HEK293T (cell line): Measurements from ENCODE around the gene SNRPA.

ENCODE experiments used
- CTCF ChIA-PET: fragments of 350-600 bp; formaldehyde crosslinking; extraction: SDS; loops from one replicate; lab custom pipeline; 2021; ENCODE audit warnings: antibody characterized with exemption, inconsistent platforms; lab: Yijun Ruan, JAX
- POLR2A ChIA-PET: fragments of 350-600 bp; formaldehyde crosslinking; extraction: SDS; loops from one replicate; lab custom pipeline; 2020; ENCODE audit warnings: antibody characterized with exemption, inconsistent platforms; lab: Yijun Ruan, JAX
- DNase-seq: peaks from one replicate; pipeline ENCODE4 v3.0.0; 2012; ENCODE audit warnings: mixed read lengths; ENCODE audit errors: extremely low spot score
- ARNT ChIP-seq: fragments of 450-650 bp; IDR thresholded peaks from 2 replicates; pipeline ENCODE4 v1.6.1; 2017; ENCODE audit warnings: mild to moderate bottlenecking
- BHLHE40 ChIP-seq: fragments of 450-650 bp; IDR thresholded peaks from 2 replicates; pipeline ENCODE4 v1.6.1; 2016; ENCODE audit warnings: mild to moderate bottlenecking, moderate library complexity, borderline replicate concordance
- CTBP1 ChIP-seq: fragments of 450-650 bp; IDR thresholded peaks from 2 replicates; pipeline ENCODE4 v1.6.1; 2016; ENCODE audit warnings: borderline replicate concordance
- ELF4 ChIP-seq: fragments of 450-650 bp; IDR thresholded peaks from 2 replicates; pipeline ENCODE4 v1.6.1; 2017; ENCODE audit warnings: antibody characterized with exemption
- FOXA1 ChIP-seq: fragments of 450-650 bp; IDR thresholded peaks from 2 replicates; pipeline ENCODE4 v1.6.1; 2016; ENCODE audit warnings: mild to moderate bottlenecking
- FOXK2 ChIP-seq: fragments of 450-650 bp; IDR thresholded peaks from 2 replicates; pipeline ENCODE4 v1.6.1; 2016; ENCODE audit warnings: mild to moderate bottlenecking
- FOXM1 ChIP-seq: fragments of 450-650 bp; IDR thresholded peaks from 2 replicates; pipeline ENCODE4 v1.6.1; 2017; ENCODE audit warnings: mild to moderate bottlenecking, borderline replicate concordance
- HDGF ChIP-seq: fragments of 450-650 bp; IDR thresholded peaks from 2 replicates; pipeline ENCODE4 v1.6.1; 2017; ENCODE audit warnings: antibody characterized with exemption, borderline replicate concordance
- L3MBTL2 ChIP-seq: fragments of 450-650 bp; conservative IDR thresholded peaks from 2 replicates; pipeline ENCODE4 v1.6.1; 2016; ENCODE audit warnings: mild to moderate bottlenecking
- LEF1 ChIP-seq: fragments of 450-650 bp; IDR thresholded peaks from 2 replicates; pipeline ENCODE4 v1.6.1; 2017; ENCODE audit warnings: mild to moderate bottlenecking, borderline replicate concordance
- NFRKB ChIP-seq: fragments of 450-650 bp; IDR thresholded peaks from 2 replicates; pipeline ENCODE4 v1.6.1; 2016; ENCODE audit warnings: mild to moderate bottlenecking, moderate library complexity
- SP1 ChIP-seq: fragments of 450-650 bp; IDR thresholded peaks from 2 replicates; pipeline ENCODE4 v1.6.1; 2017
- SUZ12 ChIP-seq: fragments of 450-650 bp; IDR thresholded peaks from 2 replicates; pipeline ENCODE4 v1.6.1; 2016; ENCODE audit warnings: mild to moderate bottlenecking
- TARDBP ChIP-seq: fragments of 450-650 bp; IDR thresholded peaks from 2 replicates; pipeline ENCODE4 v1.6.1; 2016
- ZNF384 ChIP-seq: fragments of 450-650 bp; IDR thresholded peaks from 2 replicates; pipeline ENCODE4 v1.6.1; 2016
- TF ChIP-seq, protein P1 (sequence below): fragments of 450-650 bp; IDR thresholded peaks from 2 replicates; pipeline ENCODE4 v1.6.1; 2016

SNRPA gene

DNA sequence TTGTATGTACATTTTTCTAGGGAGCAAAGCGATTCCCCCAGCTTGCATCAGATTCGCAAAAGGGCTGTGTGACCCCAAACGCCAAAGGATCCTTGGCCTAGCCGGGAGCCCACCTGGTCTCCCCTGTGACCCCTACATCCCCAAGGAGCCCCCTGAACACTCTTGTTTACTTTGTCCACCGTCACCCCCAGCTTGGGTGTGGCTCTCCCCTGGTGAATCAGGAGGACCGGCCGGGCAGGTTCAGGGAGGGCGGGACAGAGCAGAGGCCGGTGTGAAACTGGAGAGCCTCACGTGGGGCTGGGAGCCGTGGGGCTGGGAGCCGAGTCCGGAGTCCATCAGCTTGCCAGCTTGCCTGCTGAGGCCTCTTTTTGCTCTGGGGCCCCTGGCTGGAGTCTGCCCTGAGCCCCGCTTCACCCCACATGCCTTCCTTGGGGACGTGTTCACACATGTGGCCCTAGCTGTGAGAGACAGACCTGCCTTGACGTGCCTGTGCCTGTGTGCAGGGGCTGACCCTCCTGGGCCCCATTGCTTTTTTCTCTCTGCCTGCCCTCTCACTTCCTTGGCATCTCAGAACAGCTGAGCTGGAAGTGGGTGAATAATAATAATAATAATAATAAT lies 32.1 kb upstream of the SNRPA start:
- no peak for DNase-seq
- no peak for TF ChIP-seq FOXA1
- TF ChIP-seq SUZ12, result no peak
- TF ChIP-seq L3MBTL2, result peak; percentile 39; the same call in 1 of the 2 replicates
- TF ChIP-seq NFRKB, result no peak
- no peak for TF ChIP-seq FOXM1
- no peak for TF ChIP-seq BHLHE40
- TF ChIP-seq HDGF, result no peak
- no peak for TF ChIP-seq LEF1
- POLR2A ChIA-PET, result interaction anchor here (0.8 to 1.1 kb wide), 2 partner anchors 32 to 56 kb away, joined by 3 to 7 read pairs; partner anchors contain the start of genes ACTMAP and SNRPA
- CTCF ChIA-PET, result no interaction called here

DNA sequence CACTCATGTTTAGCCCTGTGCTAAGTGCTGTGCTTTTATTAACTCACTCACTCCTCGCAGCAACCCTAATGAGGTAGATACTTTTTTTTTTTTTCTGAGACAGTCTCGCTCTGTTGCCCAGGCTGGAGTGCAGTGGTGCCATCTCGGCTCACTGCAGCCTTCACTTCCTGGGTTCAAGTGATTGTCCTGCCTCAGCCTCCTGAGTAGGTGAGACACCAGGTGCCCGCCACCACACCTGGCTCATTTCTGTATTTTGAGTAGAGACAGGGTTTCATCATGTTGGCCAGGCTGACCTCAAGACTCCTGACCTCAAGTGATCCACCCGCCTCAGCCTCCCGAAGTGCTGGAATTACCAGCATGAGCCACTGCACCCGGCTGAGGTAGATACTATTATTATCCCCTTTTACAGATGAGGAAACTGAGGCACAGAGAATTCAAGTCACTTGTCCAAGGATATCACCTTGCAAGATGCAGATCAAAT lies 31.5 kb upstream of the SNRPA start:
- POLR2A ChIA-PET, result interaction anchor here (0.8 to 1.1 kb wide), 2 partner anchors 31 to 56 kb away, joined by 3 to 7 read pairs; partner anchors contain the start of genes ACTMAP and SNRPA
- no peak for DNase-seq
- CTCF ChIA-PET, result no interaction called here
- TF ChIP-seq SP1 (no peak), TARDBP (no peak), ELF4 (no peak), FOXM1 (no peak)

DNA sequence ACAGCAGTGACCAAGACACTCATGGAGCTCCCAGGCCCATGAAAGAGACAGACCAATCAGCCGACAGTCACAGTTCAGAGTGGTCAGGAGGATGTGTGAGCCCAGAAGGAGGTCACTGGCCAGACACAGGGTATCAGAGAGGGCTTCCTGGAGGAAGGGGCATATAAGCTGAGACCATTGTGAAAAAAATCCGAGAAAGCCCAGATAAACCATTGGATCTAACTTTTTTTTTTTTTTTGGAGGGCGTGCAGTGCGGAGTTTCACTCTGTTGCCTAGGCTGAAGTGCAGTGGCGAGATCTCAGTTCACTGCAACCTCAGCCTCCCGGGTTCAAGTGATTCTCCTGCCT lies 29.9 kb upstream of the SNRPA start:
- TF ChIP-seq HDGF, result no peak
- no peak for TF ChIP-seq ARNT
- no peak for TF ChIP-seq L3MBTL2
- no peak for TF ChIP-seq FOXK2
- ChIA-PET CTCF (interaction anchor here (0.6 kb wide), 1 partner anchor 22 kb away, joined by 3 read pairs; no protein-coding TSS in a partner anchor), POLR2A (no interaction called here)
- DNase-seq, result no peak

DNA sequence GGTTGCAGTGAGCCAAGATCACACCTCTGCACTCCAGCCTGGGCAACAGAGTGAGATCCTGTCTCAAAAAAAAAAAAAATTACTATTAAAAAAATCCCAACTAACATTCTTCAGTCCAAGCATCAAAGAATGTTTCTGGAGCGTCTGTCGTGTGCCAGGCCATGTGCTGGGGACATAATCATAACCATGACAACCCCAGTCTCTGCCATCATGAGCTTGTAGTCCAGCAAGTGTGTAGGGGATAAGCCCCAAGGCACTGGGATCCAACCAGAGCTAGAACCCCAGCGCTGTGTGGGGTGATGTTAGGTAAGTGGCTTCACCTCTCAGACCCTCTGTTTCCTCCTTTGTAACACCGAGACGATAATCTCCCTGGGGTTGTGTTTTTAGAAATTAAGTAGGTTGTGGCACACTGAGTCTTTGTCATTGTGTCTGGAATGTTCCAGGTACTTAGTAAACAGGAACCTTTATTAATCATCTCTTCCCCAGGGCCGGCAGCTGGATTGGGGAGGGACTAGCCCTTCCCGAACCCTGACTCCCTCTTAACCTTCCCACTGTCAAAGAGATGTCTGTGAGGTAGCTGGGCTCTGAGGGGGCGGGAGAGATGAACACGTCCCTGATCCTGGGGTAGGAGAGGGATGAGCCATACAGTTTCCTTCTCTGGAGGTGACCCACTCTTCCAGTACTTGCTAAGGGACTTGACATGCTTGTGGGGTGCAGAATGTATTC lies 28.9 kb upstream of the SNRPA start:
- no peak for TF ChIP-seq ZNF384
- TF ChIP-seq NFRKB, result no peak
- TF ChIP-seq FOXM1, result no peak
- TF ChIP-seq, protein P1, sequence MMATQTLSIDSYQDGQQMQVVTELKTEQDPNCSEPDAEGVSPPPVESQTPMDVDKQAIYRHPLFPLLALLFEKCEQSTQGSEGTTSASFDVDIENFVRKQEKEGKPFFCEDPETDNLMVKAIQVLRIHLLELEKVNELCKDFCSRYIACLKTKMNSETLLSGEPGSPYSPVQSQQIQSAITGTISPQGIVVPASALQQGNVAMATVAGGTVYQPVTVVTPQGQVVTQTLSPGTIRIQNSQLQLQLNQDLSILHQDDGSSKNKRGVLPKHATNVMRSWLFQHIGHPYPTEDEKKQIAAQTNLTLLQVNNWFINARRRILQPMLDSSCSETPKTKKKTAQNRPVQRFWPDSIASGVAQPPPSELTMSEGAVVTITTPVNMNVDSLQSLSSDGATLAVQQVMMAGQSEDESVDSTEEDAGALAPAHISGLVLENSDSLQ, result no peak
- TF ChIP-seq HDGF, result no peak
- TF ChIP-seq BHLHE40, result no peak
- ChIA-PET POLR2A (interaction anchor here (1.2 kb wide), 1 partner anchor 28 kb away, joined by 6 read pairs; the partner anchor contains the start of gene ACTMAP), CTCF (interaction anchor here (1.2 kb wide), 1 partner anchor 59 kb away, joined by 3 read pairs; no protein-coding TSS in a partner anchor)
- no peak for DNase-seq

DNA sequence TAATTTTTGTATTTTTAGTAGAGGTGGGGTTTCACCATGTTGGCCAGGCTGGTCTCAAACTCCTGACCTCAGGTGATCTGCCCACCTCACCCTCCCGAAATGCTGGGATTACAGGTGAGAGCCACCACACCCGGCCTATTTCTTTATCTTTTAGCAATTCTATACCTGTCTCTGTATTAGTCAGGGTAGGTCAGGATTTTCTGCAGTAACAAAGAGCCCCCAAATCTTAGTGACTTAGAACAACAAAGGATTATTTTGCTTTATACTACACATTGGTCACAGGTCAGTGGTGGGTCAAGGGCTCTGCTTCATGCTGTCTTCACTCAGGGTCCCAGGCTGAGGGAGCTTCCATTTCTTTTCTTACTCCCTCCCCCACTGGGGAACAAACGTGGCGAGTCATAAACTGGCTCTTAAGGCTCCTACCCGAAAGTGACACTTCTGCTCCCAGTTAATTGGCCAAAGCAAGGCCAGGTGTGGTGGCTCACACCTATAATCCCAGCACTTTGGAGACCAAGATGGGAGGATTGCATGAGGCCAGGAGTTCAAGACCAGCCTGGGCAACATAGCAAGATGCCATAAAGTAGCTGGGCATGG lies 27.2 kb upstream of the SNRPA start:
- TF ChIP-seq ZNF384, result no peak
- no peak for TF ChIP-seq L3MBTL2
- TF ChIP-seq CTBP1, result no peak
- no peak for TF ChIP-seq ELF4
- no peak for TF ChIP-seq BHLHE40
- TF ChIP-seq FOXM1, result no peak
- no peak for TF ChIP-seq HDGF
- TF ChIP-seq LEF1, result no peak
- no peak for TF ChIP-seq FOXK2
- no peak for TF ChIP-seq SUZ12
- no peak for TF ChIP-seq ARNT
- no peak for TF ChIP-seq SP1
- TF ChIP-seq, protein P1, result no peak
- TF ChIP-seq FOXA1, result no peak
- no peak for TF ChIP-seq NFRKB
- TF ChIP-seq TARDBP, result no peak
- ChIA-PET POLR2A (no interaction called here), CTCF (no interaction called here)
- no peak for DNase-seq

DNA sequence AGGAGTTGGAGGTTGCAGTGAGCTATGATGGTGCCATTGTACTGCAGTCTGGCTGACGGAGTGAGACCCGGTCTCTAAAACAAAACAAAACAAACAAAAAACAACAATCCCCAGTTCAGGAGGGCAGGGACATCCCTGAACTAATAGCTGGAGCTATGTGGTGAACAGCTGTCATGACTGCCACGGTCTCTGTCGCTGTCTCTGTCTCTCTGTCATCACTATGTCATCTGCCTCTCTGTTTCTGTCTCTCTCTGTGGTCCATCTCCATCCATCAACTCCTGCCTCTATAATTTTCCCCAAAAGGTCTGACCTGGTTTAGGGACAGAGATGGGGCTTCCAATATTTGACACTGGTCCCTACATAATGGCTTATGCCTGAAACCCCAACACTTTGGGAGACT lies 26.7 kb upstream of the SNRPA start:
- ChIA-PET CTCF (no interaction called here), POLR2A (no interaction called here)
- no peak for DNase-seq
- TF ChIP-seq SUZ12 (no peak), NFRKB (no peak), FOXK2 (no peak)

DNA sequence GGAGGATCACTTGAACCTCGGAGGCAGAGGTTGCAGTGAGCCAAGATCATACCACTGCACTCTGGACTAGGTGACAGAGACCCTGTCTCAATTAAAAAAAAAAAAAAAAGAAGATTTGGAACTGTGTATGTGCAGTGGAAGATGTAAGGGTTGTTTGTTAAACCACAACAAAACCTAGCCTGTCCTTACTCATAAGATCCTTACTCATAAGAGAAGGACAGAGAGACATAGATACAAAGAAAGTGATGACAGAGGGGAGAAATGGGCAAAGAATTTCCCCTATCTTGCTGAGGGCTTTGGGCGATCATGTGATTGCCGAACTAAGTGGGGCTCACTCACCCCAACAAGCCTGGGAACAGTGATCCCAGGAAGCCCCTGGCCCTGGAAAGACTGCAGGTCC lies 26.1 kb upstream of the SNRPA start:
- no peak for DNase-seq
- ChIA-PET POLR2A (no interaction called here), CTCF (no interaction called here)
- TF ChIP-seq FOXA1 (no peak), HDGF (no peak), SUZ12 (no peak)
